BLaER1 (cell line): ENCODE results near the gene SNX30.
A peak's percentile ranks its signal among the peaks of the same experiment; 100 is the strongest.

ENCODE experiments used
- H3K27ac ChIP-seq: shearing (Covaris generic); formaldehyde crosslinking; 2 replicates; pipeline ENCODE4 v1.8.1; 2022
- H3K27me3 ChIP-seq: shearing (Covaris generic); formaldehyde crosslinking; 2 replicates; pipeline ENCODE4 v1.8.1; 2022
- H3K36me3 ChIP-seq: shearing (Covaris generic); formaldehyde crosslinking; 2 replicates; pipeline ENCODE4 v1.8.1; 2022
- H3K4me1 ChIP-seq: shearing (Covaris generic); formaldehyde crosslinking; 2 replicates; pipeline ENCODE4 v1.8.1; 2022
- H3K4me2 ChIP-seq: shearing (Covaris generic); formaldehyde crosslinking; 2 replicates; pipeline ENCODE4 v1.8.1; 2022
- H3K4me3 ChIP-seq: shearing (Covaris generic); formaldehyde crosslinking; 2 replicates; pipeline ENCODE4 v1.8.1; 2022
- H3K9ac ChIP-seq: shearing (Covaris generic); formaldehyde crosslinking; 2 replicates; pipeline ENCODE4 v1.8.1; 2022
- H3K9me3 ChIP-seq: shearing (Covaris generic); formaldehyde crosslinking; 2 replicates; pipeline ENCODE4 v1.8.1; 2022
- H4K20me1 ChIP-seq: shearing (Covaris generic); formaldehyde crosslinking; 2 replicates; pipeline ENCODE4 v1.8.1; 2022
- Cebpa-rat ChIP-seq: shearing (Covaris generic); IDR thresholded peaks from 2 replicates; pipeline ENCODE4 v1.8.1; 2022

SNX30 gene

DNA sequence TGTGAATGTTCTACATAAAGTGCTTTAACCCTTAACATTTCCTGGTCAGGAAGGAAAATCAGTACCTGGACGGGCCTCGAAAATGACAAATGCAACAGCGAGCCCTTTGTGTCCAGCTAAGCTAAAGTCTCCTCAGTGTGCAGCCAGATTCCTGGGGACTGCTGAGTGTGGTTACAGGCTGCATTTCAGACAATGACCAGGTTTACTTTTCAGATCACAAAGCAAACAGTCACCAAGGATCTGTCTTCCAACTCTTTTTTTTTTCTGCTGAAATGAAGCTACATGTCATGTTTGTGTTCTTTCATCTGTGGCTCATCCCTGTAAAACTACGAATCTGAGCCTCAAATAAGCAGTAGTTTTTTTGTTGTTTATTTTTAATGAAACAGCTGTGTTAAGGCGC lies 119.4 kb downstream of the SNX30 start:
- H4K20me1 ChIP-seq: no peaks in the 10 kb centered on the region
- peaks cover 39% of the 10 kb centered on the region for H3K36me3 ChIP-seq
- no peak for TF ChIP-seq Cebpa-rat
- H3K27me3 ChIP-seq: no peaks in the 10 kb centered on the region
- no peaks in the 10 kb centered on the region for H3K9me3 ChIP-seq
- no peak overlapping the region for H3K27ac ChIP-seq
- H3K4me2 ChIP-seq: 0 out of 2 replicates have a peak overlapping the region, but pooled peaks have one; percentile 73
- no peak overlapping the region for H3K4me3 ChIP-seq
- H3K4me1 ChIP-seq: peaks cover 28% of the 10 kb centered on the region
- H3K9ac ChIP-seq: no peak overlapping the region

DNA sequence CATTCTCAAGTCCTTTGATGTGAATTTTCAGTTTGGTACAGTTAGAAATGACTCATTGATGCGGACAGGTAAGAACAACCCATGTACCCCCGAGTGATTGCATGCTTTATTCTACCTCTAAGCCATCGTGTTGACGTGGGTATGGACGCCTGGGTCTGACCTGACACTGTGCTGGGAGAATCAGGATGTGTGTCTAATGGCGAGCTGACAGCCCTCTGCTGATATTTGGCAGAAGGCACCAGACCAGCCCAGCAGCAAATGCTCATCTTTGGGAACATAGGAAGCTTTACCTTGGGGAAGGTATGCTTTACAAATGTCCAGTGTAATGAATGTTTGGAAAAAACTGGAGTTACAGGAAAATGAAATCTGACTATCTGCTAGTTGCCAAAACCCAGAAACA lies 120.0 kb downstream of the SNX30 start:
- no peaks in the 10 kb centered on the region for H4K20me1 ChIP-seq
- H3K27ac ChIP-seq: no peak overlapping the region
- H3K4me2 ChIP-seq: no peak overlapping the region
- peaks cover 39% of the 10 kb centered on the region for H3K36me3 ChIP-seq
- H3K9me3 ChIP-seq: no peaks in the 10 kb centered on the region
- H3K4me1 ChIP-seq: peaks cover 28% of the 10 kb centered on the region
- no peak overlapping the region for H3K9ac ChIP-seq
- H3K4me3 ChIP-seq: no peak overlapping the region
- no peak for TF ChIP-seq Cebpa-rat
- no peaks in the 10 kb centered on the region for H3K27me3 ChIP-seq

GRCh38 chr9:112872019-112872418 lies 121.5 kb downstream of the SNX30 start:
- no peak overlapping the region for H3K27ac ChIP-seq
- no peak for TF ChIP-seq Cebpa-rat
- no peak overlapping the region for H3K4me3 ChIP-seq
- H4K20me1 ChIP-seq: no peaks in the 10 kb centered on the region
- H3K9ac ChIP-seq: no peak overlapping the region
- no peaks in the 10 kb centered on the region for H3K9me3 ChIP-seq
- no peaks in the 10 kb centered on the region for H3K27me3 ChIP-seq
- peaks cover 26% of the 10 kb centered on the region for H3K4me1 ChIP-seq
- H3K36me3 ChIP-seq: peaks cover 44% of the 10 kb centered on the region
- no peak overlapping the region for H3K4me2 ChIP-seq

- Histone ChIP-seq H3K4me3 (no peak overlapping the region), H4K20me1 (no peaks in the 10 kb centered on the region), H3K9ac (no peak overlapping the region), H3K27ac (no peak overlapping the region), H3K4me1 (peaks cover 11% of the 10 kb centered on the region), H3K36me3 (peaks cover 53% of the 10 kb centered on the region), H3K9me3 (no peaks in the 10 kb centered on the region), H3K27me3 (no peaks in the 10 kb centered on the region), H3K4me2 (no peak overlapping the region)
- no peak for TF ChIP-seq Cebpa-rat
Observed at GRCh38 chr9:112873773-112874405, 123.3 kb downstream of the SNX30 start.

DNA sequence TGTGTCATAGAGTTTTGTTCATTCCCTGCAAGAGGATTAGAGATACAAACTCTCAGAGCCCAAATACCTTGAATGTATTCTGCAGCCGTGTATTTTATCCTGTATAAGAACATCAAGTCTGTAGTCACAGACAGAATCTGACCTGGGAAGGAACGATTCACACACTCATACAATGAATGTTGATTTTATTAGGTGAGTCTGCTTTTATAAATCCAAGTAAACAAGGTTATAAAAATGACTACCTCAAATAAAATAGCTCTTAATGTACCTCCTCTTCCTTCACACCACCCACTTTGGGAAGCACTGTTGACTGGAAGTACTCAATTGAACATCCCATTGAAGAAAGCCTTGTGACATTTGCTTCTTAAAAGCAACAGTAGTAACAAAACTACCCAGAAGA lies 128.2 kb downstream of the SNX30 start:
- Histone ChIP-seq H3K4me1 (no peaks in the 10 kb centered on the region), H3K36me3 (peaks cover 28% of the 10 kb centered on the region), H3K27me3 (no peaks in the 10 kb centered on the region), H3K9ac (no peak overlapping the region), H3K4me3 (no peak overlapping the region), H3K27ac (no peak overlapping the region), H3K9me3 (no peaks in the 10 kb centered on the region), H3K4me2 (no peak overlapping the region), H4K20me1 (no peaks in the 10 kb centered on the region)
- TF ChIP-seq Cebpa-rat: no peak

DNA sequence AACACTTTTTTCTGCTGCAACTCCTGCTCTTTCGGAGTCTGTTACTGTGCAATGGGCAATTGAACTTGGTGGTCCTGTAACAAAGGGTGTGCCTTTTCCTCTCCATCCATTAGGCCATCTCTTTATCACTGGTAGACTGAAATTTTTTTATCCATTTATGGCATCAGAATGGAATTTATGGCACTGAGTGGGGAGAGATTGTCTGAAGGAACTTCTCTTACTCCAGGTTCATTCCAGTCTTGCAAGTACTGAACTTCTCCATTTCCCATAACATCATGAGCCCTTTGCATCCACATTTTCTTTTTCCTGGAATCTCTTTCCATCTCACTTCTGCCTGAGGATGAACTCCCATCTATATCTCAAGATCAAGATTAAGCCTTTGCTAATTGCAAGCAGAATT lies 130.1 kb downstream of the SNX30 start:
- Histone ChIP-seq H3K4me2 (no peak overlapping the region), H3K36me3 (peaks cover 22% of the 10 kb centered on the region), H3K4me3 (no peak overlapping the region), H3K27me3 (no peaks in the 10 kb centered on the region), H3K4me1 (no peaks in the 10 kb centered on the region), H3K9me3 (no peaks in the 10 kb centered on the region), H3K9ac (no peak overlapping the region), H4K20me1 (no peaks in the 10 kb centered on the region), H3K27ac (no peak overlapping the region)
- TF ChIP-seq Cebpa-rat: no peak

DNA sequence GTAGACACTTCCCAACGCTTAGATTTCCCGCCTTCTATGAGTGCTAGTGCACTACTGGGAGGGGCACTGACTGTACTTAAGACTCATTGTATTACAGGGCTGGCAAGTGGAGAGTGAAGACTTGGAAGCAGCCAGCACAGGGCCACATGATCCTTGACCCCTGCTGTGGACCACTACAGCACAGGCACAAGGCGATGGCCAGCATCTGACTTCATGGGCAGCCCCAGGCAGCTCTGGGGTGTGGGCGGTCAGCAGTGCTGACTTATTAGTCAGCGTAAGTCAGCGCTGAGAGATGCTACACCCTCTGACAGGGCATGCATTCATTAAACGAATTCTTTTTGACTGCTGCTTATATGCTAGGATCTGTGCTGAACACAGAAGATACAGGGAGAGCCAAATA lies 130.8 kb downstream of the SNX30 start:
- Histone ChIP-seq H3K9me3 (no peaks in the 10 kb centered on the region), H3K27ac (no peak overlapping the region), H3K36me3 (peaks cover 16% of the 10 kb centered on the region; the same call in 1 of the 2 replicates), H4K20me1 (no peaks in the 10 kb centered on the region), H3K4me3 (no peak overlapping the region), H3K4me2 (no peak overlapping the region), H3K4me1 (no peaks in the 10 kb centered on the region), H3K9ac (no peak overlapping the region), H3K27me3 (no peaks in the 10 kb centered on the region)
- no peak for TF ChIP-seq Cebpa-rat

DNA sequence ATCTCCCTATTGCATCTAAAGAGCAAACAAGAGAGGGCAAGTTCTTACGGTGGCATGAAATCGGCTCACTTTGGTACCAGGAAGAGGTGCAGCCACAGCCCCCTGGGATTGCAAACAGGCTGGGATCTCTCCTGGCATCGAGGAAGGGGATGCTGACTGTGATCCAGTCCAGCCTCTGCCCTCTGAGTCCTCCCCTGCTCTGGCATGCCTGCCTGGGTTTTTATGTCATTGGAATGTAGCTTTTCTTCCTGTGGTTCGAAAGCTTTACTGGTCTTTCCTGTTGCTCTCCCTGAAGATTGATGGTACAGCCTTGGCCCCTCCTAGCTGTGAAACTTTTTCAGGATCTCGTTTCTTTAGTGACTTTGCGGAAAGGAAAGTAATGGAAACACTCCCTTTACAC lies 133.5 kb downstream of the SNX30 start:
- Histone ChIP-seq H3K4me3 (no peak overlapping the region), H4K20me1 (no peaks in the 10 kb centered on the region), H3K27ac (no peak overlapping the region), H3K9ac (no peak overlapping the region), H3K36me3 (no peaks in the 10 kb centered on the region), H3K4me1 (no peaks in the 10 kb centered on the region), H3K27me3 (no peaks in the 10 kb centered on the region), H3K9me3 (no peaks in the 10 kb centered on the region), H3K4me2 (no peak overlapping the region)
- TF ChIP-seq Cebpa-rat: no peak

DNA sequence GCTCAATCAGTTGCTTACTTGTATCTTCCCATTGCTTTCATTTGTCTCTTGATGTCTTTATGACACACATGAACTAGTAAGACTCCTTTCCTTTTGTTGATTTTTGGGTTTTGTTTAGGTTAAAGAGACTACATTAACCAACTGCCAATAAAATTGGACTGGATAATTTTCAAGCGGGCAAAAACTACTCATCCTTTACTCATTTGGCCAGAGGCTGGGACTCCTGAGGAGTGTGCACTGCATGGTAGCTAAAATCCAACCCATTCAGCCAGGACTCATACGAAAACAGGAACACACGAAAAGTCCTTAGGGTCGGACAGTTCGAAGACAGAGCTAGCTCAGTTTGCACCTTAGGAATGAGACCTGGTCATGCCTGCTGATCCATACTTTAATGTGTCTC lies 134.2 kb downstream of the SNX30 start:
- Histone ChIP-seq H3K4me1 (no peaks in the 10 kb centered on the region), H3K27me3 (no peaks in the 10 kb centered on the region), H3K4me2 (no peak overlapping the region), H3K4me3 (no peak overlapping the region), H3K9me3 (peaks cover 4% of the 10 kb centered on the region), H3K27ac (no peak overlapping the region), H3K36me3 (0 out of 2 replicates have a peak, but pooled peaks cover under 1% of the 10 kb centered on the region), H4K20me1 (no peaks in the 10 kb centered on the region), H3K9ac (no peak overlapping the region)
- TF ChIP-seq Cebpa-rat: no peak

DNA sequence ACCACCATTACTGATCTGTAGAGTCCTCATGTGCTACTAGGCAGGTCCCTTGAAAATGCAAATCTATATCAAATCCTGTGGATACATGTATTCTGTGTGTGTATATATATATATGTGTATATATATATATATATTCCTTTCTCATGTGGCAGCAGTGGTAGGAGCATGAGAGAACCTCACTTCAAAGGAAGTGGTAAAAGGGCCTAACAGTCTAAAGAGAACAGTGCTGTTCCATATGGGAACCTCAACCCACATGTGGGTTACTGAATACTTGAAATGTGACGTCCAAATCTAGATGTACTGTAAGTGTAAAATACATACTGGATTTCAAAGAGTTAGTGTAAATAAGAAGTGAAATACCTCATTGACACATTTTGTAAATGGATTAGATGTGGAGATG lies 134.8 kb downstream of the SNX30 start:
- TF ChIP-seq Cebpa-rat: no peak
- Histone ChIP-seq H3K36me3 (0 out of 2 replicates have a peak, but pooled peaks cover 7% of the 10 kb centered on the region), H3K9ac (no peak overlapping the region), H3K27me3 (no peaks in the 10 kb centered on the region), H4K20me1 (no peaks in the 10 kb centered on the region), H3K4me2 (no peak overlapping the region), H3K27ac (no peak overlapping the region), H3K4me1 (no peaks in the 10 kb centered on the region), H3K9me3 (peaks cover 10% of the 10 kb centered on the region), H3K4me3 (no peak overlapping the region)

- no peaks in the 10 kb centered on the region for H3K27me3 ChIP-seq
- no peaks in the 10 kb centered on the region for H3K4me1 ChIP-seq
- peaks cover 20% of the 10 kb centered on the region for H3K9me3 ChIP-seq
- TF ChIP-seq Cebpa-rat: no peak
- no peak overlapping the region for H3K4me3 ChIP-seq
- no peak overlapping the region for H3K27ac ChIP-seq
- H3K9ac ChIP-seq: no peak overlapping the region
- H4K20me1 ChIP-seq: no peaks in the 10 kb centered on the region
- H3K4me2 ChIP-seq: no peak overlapping the region
- H3K36me3 ChIP-seq: 0 out of 2 replicates have a peak, but pooled peaks cover 10% of the 10 kb centered on the region
Observed at GRCh38 chr9:112886351-112886750, 135.8 kb downstream of the SNX30 start.
